ENCODE results near the gene POMT1.

GRCh38 chr9:131492070-131492469, 10.6 kb upstream of the POMT1 start:
- TF ChIP-seq, protein P1, sequence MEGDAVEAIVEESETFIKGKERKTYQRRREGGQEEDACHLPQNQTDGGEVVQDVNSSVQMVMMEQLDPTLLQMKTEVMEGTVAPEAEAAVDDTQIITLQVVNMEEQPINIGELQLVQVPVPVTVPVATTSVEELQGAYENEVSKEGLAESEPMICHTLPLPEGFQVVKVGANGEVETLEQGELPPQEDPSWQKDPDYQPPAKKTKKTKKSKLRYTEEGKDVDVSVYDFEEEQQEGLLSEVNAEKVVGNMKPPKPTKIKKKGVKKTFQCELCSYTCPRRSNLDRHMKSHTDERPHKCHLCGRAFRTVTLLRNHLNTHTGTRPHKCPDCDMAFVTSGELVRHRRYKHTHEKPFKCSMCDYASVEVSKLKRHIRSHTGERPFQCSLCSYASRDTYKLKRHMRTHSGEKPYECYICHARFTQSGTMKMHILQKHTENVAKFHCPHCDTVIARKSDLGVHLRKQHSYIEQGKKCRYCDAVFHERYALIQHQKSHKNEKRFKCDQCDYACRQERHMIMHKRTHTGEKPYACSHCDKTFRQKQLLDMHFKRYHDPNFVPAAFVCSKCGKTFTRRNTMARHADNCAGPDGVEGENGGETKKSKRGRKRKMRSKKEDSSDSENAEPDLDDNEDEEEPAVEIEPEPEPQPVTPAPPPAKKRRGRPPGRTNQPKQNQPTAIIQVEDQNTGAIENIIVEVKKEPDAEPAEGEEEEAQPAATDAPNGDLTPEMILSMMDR (IDR thresholded peaks at IDR 0.05) = no peak
- TF ChIP-seq POLR2A (IDR thresholded peaks at IDR 0.05) (no peak), EP300 (IDR thresholded peaks at IDR 0.05) (no peak)
